Measurements from ENCODE around the gene NUP188. TPM values are rescaled to one million over a fixed set of nuclear protein-coding genes. Genes with fewer than 3 reads are reported as not detected.

The NUP188 gene
- total and polyA plus RNA-seq, 4 donors, result 6.9 to 34.7 (median 19.2) TPM

- no peak for DNase-seq (ENCODE audit: low spot score)
- no peak overlapping the region for H3K4me3 ChIP-seq (ENCODE audit: low read depth in 1 of 3, low read length in 3 of 3)
- 97% methylated on average over 5 of the region's 5 CpGs for WGBS
- TF ChIP-seq CTCF (IDR thresholded peaks at IDR 0.05; ENCODE audit: low read depth, low read length, missing input control) (no peak), TAF1 (conservative IDR thresholded peaks at IDR 0.05) (no peak), YY1 (IDR thresholded peaks at IDR 0.05) (no peak), MAX (IDR thresholded peaks at IDR 0.05) (no peak), RXRA (IDR thresholded peaks at IDR 0.05) (no peak), EGR1 (IDR thresholded peaks at IDR 0.05; ENCODE audit: low read depth in 2 of 2) (no peak), GABPA (IDR thresholded peaks at IDR 0.05 in 1 of 2, conservative IDR thresholded peaks at IDR 0.05 in 1 of 2) (no peak), FOXA2 (IDR thresholded peaks at IDR 0.05) (no peak), NR2F2 (IDR thresholded peaks at IDR 0.05) (no peak), HNF4A (conservative IDR thresholded peaks at IDR 0.05) (no peak), ZBTB33 (IDR thresholded peaks at IDR 0.05) (no peak), RAD21 (IDR thresholded peaks at IDR 0.05) (no peak)
- H3K4me1 ChIP-seq (ENCODE audit: control insufficient read depth in 4 of 4, insufficient read depth in 4 of 4, low read length in 3 of 4), result no peaks in the 10 kb centered on the region
- H3K27me3 ChIP-seq (ENCODE audit: control insufficient read depth in 4 of 4, insufficient read depth in 4 of 4, low read length in 3 of 4), result no peaks in the 10 kb centered on the region
- no peaks in the 10 kb centered on the region for H3K9me3 ChIP-seq (ENCODE audit: control insufficient read depth in 4 of 4, low read length in 3 of 4)
- no peak overlapping the region for H3K9ac ChIP-seq (ENCODE audit: low read depth in 1 of 2, low read length in 2 of 2)
- H3K27ac ChIP-seq (ENCODE audit: low read depth in 1 of 2, low read length in 2 of 2), result no peak overlapping the region
- H3K36me3 ChIP-seq (ENCODE audit: control insufficient read depth in 4 of 4, insufficient read depth in 3 of 4, low read depth in 1 of 4, low read length in 3 of 4), result peaks cover 23 to 73% (median 52%) of the 10 kb centered on the region in 4 donors
Observed at GRCh38 chr9:128995791-128996190, 48.3 kb downstream of the NUP188 start.

- DNase-seq (ENCODE audit: low spot score), result no peak
- WGBS, result 98% methylated on average over 6 of the region's 6 CpGs
Observed at GRCh38 chr9:128998462-128998861, 51.0 kb downstream of the NUP188 start.

More at GRCh38 chr9:128998462-128998861, 51.0 kb downstream of the NUP188 start:
- TF ChIP-seq MAX (IDR thresholded peaks at IDR 0.05), result no peak
- TF ChIP-seq SP1 (IDR thresholded peaks at IDR 0.05), result no peak
- no peak for TF ChIP-seq RXRA (IDR thresholded peaks at IDR 0.05)
- no peak for TF ChIP-seq FOXA1 (IDR thresholded peaks at IDR 0.05)
- TF ChIP-seq GABPA (IDR thresholded peaks at IDR 0.05 in 1 of 2, conservative IDR thresholded peaks at IDR 0.05 in 1 of 2), result no peak
- TF ChIP-seq JUND (IDR thresholded peaks at IDR 0.05), result no peak
- no peak for TF ChIP-seq REST (IDR thresholded peaks at IDR 0.05)
- H3K36me3 ChIP-seq (ENCODE audit: control insufficient read depth in 4 of 4, insufficient read depth in 3 of 4, low read depth in 1 of 4, low read length in 3 of 4), result peaks cover 19 to 85% (median 62%) of the 10 kb centered on the region in 4 donors
- no peaks in the 10 kb centered on the region for H3K27me3 ChIP-seq (ENCODE audit: control insufficient read depth in 4 of 4, insufficient read depth in 4 of 4, low read length in 3 of 4)
- H3K27ac ChIP-seq (ENCODE audit: low read depth in 1 of 2, low read length in 2 of 2), result no peak overlapping the region
- no peaks in the 10 kb centered on the region for H3K4me1 ChIP-seq (ENCODE audit: control insufficient read depth in 4 of 4, insufficient read depth in 4 of 4, low read length in 3 of 4)
- no peak overlapping the region for H3K4me3 ChIP-seq (ENCODE audit: low read depth in 1 of 3, low read length in 3 of 3)
- H3K9ac ChIP-seq (ENCODE audit: low read depth in 1 of 2, low read length in 2 of 2), result no peak overlapping the region
- no peaks in the 10 kb centered on the region for H3K9me3 ChIP-seq (ENCODE audit: control insufficient read depth in 4 of 4, low read length in 3 of 4)

All from liver (tissue), 9 donors.